Measurements from ENCODE around the gene LRRC10.

- TF ChIP-seq CTCF (IDR thresholded peaks at IDR 0.05) (no peak), POLR2A (IDR thresholded peaks at IDR 0.05) (no peak), EP300 (IDR thresholded peaks at IDR 0.05) (no peak)
These were observed 2.6 kb upstream of the LRRC10 start for GRCh38 chr12:69613351-69613750.

Measured in suprapubic skin (tissue), 3 donors.